B cell (primary cell): Measurements from ENCODE around the gene VPS45. TPM values are rescaled to one million over a fixed set of nuclear protein-coding genes. Genes with fewer than 3 reads are reported as not detected.
"Not testable (repeated sequence)": the region's sequence is repeated elsewhere in the genome, so short reads cannot be mapped to it uniquely, and the experiment has no call there.

Experiments used
- ATAC-seq: fragments of 200-7000 bp; cut with Tn5 transposase; one replicate; pipeline ENCODE4 v1.10.0; 2021; ENCODE audit warnings: low read depth, mild to moderate bottlenecking, moderate number of reproducible peaks, moderate library complexity
- CTCF ChIA-PET: fragments of 350-600 bp; sonication (Branson Sonifier 250); formaldehyde crosslinking; loops from one replicate; lab custom pipeline; 2021; ENCODE audit warnings: antibody characterized with exemption, inconsistent platforms; lab: Charles Lee
- POLR2A ChIA-PET: fragments of 350-600 bp; sonication (Branson Sonifier 250); formaldehyde crosslinking; loops from one replicate; lab custom pipeline; 2021; ENCODE audit warnings: antibody characterized with exemption; lab: Charles Lee
- DNase-seq: peaks from one replicate; pipeline ENCODE4 v3.0.0; 2013
- H2AFZ ChIP-seq: 2 replicates; pipeline ENCODE4 v1.6.1; 2012; ENCODE audit warnings: mild to moderate bottlenecking, low read depth, low read length; ENCODE audit not compliant: insufficient read depth, poor library complexity, severe bottlenecking
- H3K27ac ChIP-seq, 2 donors: 1 replicate in 1 of 2; 2 replicates in 1 of 2; pipeline ENCODE4 v1.5.1; 2012 to 2013; ENCODE audit warnings: low read length in 2 of 2, mild to moderate bottlenecking in 2 of 2, moderate library complexity in 1 of 2
- H3K27me3 ChIP-seq, 4 experiments: fragments of 200-600 bp in 1 of 4; sonication (generic) in 1 of 4; replicated peaks in 1 of 4; 1 replicate in 2 of 4; 2 replicates in 2 of 4; pipeline versions ENCODE4 v1.6.1 to v1.7.0; 2013 to 2016; ENCODE audit warnings: low read length in 3 of 4, mild to moderate bottlenecking in 2 of 4, mixed read lengths in 1 of 4, moderate library complexity in 1 of 4; ENCODE audit not compliant: insufficient read depth in 4 of 4, control insufficient read depth in 3 of 4; ENCODE audit errors: control extremely low read depth in 1 of 4
- H3K36me3 ChIP-seq, 2 experiments: replicated peaks in 1 of 2; 1 replicate in 1 of 2; 2 replicates in 1 of 2; pipeline versions ENCODE4 v1.6.1 to v1.7.1; 2013; ENCODE audit warnings: low read length in 1 of 2; ENCODE audit not compliant: insufficient read depth in 2 of 2, control insufficient read depth in 1 of 2; ENCODE audit errors: control extremely low read depth in 1 of 2, extremely low read depth in 1 of 2
- H3K4me1 ChIP-seq, 2 donors: fragments of 200-600 bp in 1 of 2; sonication (generic) in 1 of 2; 1 replicate in 1 of 2; 2 replicates in 1 of 2; pipeline versions ENCODE4 v1.5.1 to v1.6.1; 2013 to 2017; ENCODE audit warnings: low read length in 2 of 2; ENCODE audit not compliant: control insufficient read depth in 2 of 2, insufficient read depth in 2 of 2
- H3K4me2 ChIP-seq: replicated peaks from 2 replicates; pipeline ENCODE3; 2012; ENCODE audit warnings: mild to moderate bottlenecking, low read depth, low read length; ENCODE audit not compliant: poor library complexity, severe bottlenecking
- H3K4me3 ChIP-seq, 5 experiments: fragments of 200-600 bp in 1 of 5; sonication (generic) in 1 of 5; 1 replicate in 3 of 5; 2 replicates in 2 of 5; pipeline versions ENCODE4 v1.5.1 to v1.7.0; 2011 to 2016; ENCODE audit warnings: low read length in 4 of 5, mild to moderate bottlenecking in 4 of 5, low read depth in 2 of 5, control low read depth in 1 of 5, moderate library complexity in 1 of 5; ENCODE audit not compliant: insufficient read depth in 1 of 5; ENCODE audit errors: control extremely low read depth in 1 of 5, extremely low read depth in 1 of 5
- H3K79me2 ChIP-seq: fragments of 200-600 bp; sonication (generic); one replicate; pipeline ENCODE4 v1.6.0; 2016; ENCODE audit warnings: low read length; ENCODE audit not compliant: control insufficient read depth, insufficient read depth
- H3K9ac ChIP-seq: fragments of 200-600 bp; sonication (generic); 2 replicates; pipeline ENCODE4 v1.6.1; 2017; ENCODE audit warnings: mild to moderate bottlenecking, low read length, moderate library complexity
- H3K9me3 ChIP-seq, 3 donors: one replicate each; pipeline versions ENCODE4 v1.6.1 to v1.7.1; 2013; ENCODE audit warnings: low read length in 2 of 3; ENCODE audit not compliant: control insufficient read depth in 2 of 3, insufficient read depth in 1 of 3; ENCODE audit errors: control extremely low read depth in 1 of 3
- H4K20me1 ChIP-seq: 2 replicates; pipeline ENCODE4 v1.6.0; 2012; ENCODE audit warnings: mild to moderate bottlenecking, low read length; ENCODE audit not compliant: insufficient read depth, control insufficient read depth, poor library complexity, severe bottlenecking
- H3K27ac Mint-ChIP-seq: one replicate; pipeline ENCODE4 v1.8.0; 2021; ENCODE audit warnings: mixed read lengths
- H3K27me3 Mint-ChIP-seq: one replicate; pipeline ENCODE4 v1.8.0; 2021; ENCODE audit warnings: mixed read lengths
- H3K4me1 Mint-ChIP-seq: one replicate; pipeline ENCODE4 v1.8.0; 2021; ENCODE audit warnings: mixed read lengths
- H3K4me3 Mint-ChIP-seq: one replicate; pipeline ENCODE4 v1.8.0; 2021; ENCODE audit warnings: mixed read lengths
- H3K9me3 Mint-ChIP-seq: one replicate; pipeline ENCODE4 v1.8.0; 2022; ENCODE audit warnings: mixed read lengths; ENCODE audit not compliant: insufficient read depth
- EZH2 ChIP-seq: IDR thresholded peaks from 2 replicates; pipeline ENCODE4 v1.6.1; 2012; ENCODE audit warnings: borderline replicate concordance, low read depth, mild to moderate bottlenecking, moderate library complexity, low read length; ENCODE audit not compliant: insufficient read depth, poor library complexity, severe bottlenecking
- WGBS: methylation state at CpG from one replicate; pipeline ENCODE4 v1.1.5; 2013; ENCODE audit warnings: missing lambda C conversion rate; ENCODE audit not compliant: insufficient coverage; 5-methylcytosine and 5-hydroxymethylcytosine counted together
- intact Hi-C: fragments of 100-400 bp; cut with micrococcal nuclease; formaldehyde crosslinking; loops from one replicate; pipeline ENCODE4 v1.10.0; 2022
- polyA plus RNA-seq: library from polyadenylated mRNA; depleted of rRNA; stranded (reverse); fragments of >200 nt; gene quantifications from 2 replicates; pipeline ENCODE4 v1.2.3, GENCODE V29; 2012
- total RNA-seq, 2 donors: library from RNA; stranded (reverse); fragments of 120-200 nt in 1 of 2; gene quantifications; 1 replicate in 1 of 2; 2 replicates in 1 of 2; pipeline versions ENCODE4 v1.2.3 to v1.2.4, GENCODE V29; 2013 to 2022
- TF ChIP-seq, protein P1 (sequence below): fragments of 200-600 bp; IDR thresholded peaks from one replicate; pipeline ENCODE4 v1.8.0; 2022; ENCODE audit warnings: antibody characterized with exemption, mild to moderate bottlenecking

VPS45 gene
- total and polyA plus RNA-seq, 2 donors (not counting 1 experiment from before 2014, with no cell fraction given), result 23.4 to 49.1 TPM

DNA sequence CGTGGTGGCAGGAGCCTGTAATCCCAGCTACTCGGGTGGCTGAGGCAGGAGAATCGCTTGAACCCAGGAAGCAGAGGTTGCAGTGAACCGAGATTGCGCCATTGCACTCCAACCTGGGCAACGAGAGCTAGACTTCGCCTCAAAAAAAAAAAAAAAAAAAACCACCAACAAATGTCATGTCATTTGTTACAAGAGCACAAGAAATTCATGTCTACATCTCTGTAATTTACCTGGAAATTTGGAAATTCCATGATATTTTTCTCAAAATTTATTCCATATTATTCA lies 16.5 kb upstream of the VPS45 start:
- Mint-ChIP-seq H3K4me1 (peaks cover 20% of the 10 kb centered on the region), H3K27me3 (peaks cover 4% of the 10 kb centered on the region), H3K27ac (no peak overlapping the region), H3K4me3 (no peak overlapping the region), H3K9me3 (no peaks in the 10 kb centered on the region)
- Histone ChIP-seq H3K9me3 (no peaks in the 10 kb centered on the region), H2AFZ (no peak overlapping the region), H3K36me3 (no peaks in the 10 kb centered on the region), H3K27me3 (no peaks in the 10 kb centered on the region), H4K20me1 (no peaks in the 10 kb centered on the region), H3K9ac (no peak overlapping the region), H3K4me3 (no peak overlapping the region), H3K27ac (no peak overlapping the region), H3K4me1 (peaks cover 8% of the 10 kb centered on the region in 2 donors), H3K79me2 (no peaks in the 10 kb centered on the region), H3K4me2 (no peak overlapping the region)
- ChIA-PET CTCF (interaction anchor here (1.0 to 2.8 kb wide), 11 partner anchors 14 to 231 kb away, joined by 3 to 67 read pairs (median 4); partner anchors contain the start of gene VPS45), POLR2A (no interaction called here)
- no peak for TF ChIP-seq EZH2
- TF ChIP-seq, protein P1, sequence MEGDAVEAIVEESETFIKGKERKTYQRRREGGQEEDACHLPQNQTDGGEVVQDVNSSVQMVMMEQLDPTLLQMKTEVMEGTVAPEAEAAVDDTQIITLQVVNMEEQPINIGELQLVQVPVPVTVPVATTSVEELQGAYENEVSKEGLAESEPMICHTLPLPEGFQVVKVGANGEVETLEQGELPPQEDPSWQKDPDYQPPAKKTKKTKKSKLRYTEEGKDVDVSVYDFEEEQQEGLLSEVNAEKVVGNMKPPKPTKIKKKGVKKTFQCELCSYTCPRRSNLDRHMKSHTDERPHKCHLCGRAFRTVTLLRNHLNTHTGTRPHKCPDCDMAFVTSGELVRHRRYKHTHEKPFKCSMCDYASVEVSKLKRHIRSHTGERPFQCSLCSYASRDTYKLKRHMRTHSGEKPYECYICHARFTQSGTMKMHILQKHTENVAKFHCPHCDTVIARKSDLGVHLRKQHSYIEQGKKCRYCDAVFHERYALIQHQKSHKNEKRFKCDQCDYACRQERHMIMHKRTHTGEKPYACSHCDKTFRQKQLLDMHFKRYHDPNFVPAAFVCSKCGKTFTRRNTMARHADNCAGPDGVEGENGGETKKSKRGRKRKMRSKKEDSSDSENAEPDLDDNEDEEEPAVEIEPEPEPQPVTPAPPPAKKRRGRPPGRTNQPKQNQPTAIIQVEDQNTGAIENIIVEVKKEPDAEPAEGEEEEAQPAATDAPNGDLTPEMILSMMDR, result no peak
- intact Hi-C loops, result loop anchor here (5.0 kb wide), 1 partner anchor 149 kb away; no protein-coding TSS in a partner anchor
- DNase-seq (no peak), ATAC-seq (no peak)
- 37% methylated on average over 2 of the region's 7 CpGs for WGBS

DNA sequence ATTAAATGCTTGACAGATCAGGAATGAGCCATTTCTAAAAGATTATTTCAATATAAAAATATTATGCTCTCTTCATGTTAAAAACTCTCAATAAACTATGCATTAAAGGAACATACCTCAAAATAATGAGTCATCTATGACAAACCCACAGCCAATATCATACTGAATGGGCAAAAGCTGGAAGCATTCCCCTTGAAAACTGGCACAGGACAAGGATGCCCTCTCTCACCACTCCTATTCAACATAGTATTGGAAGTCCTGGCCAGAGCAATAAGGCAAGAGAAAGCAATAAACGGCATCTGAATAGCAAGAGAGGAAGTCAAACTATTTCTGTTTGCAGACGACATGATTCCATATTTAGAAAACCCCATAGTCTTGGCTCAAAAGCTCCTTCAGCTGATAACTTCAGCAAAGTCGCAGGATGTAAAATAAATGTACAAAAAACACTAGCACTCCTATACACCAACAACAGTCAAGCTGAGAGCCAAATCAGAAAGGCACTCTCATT lies 15.6 kb upstream of the VPS45 start:
- H3K4me2 ChIP-seq, H3K4me3 ChIP-seq, H3K27me3 ChIP-seq, H3K9ac ChIP-seq, H3K27ac Mint-ChIP-seq, H2AFZ ChIP-seq, POLR2A ChIA-PET, H3K79me2 ChIP-seq, H3K36me3 ChIP-seq, H3K4me3 Mint-ChIP-seq, H3K27me3 Mint-ChIP-seq, H3K9me3 ChIP-seq, H4K20me1 ChIP-seq, H3K27ac ChIP-seq, DNase-seq, H3K9me3 Mint-ChIP-seq, ATAC-seq, H3K4me1 ChIP-seq: not testable (repeated sequence)
- whole genome bisulfite sequencing, result 10% methylated on average over 2 of the region's 3 CpGs
- CTCF ChIA-PET, result interaction anchor here (0.6 to 2.8 kb wide), 5 partner anchors 12 to 171 kb away, joined by 3 to 67 read pairs (median 3); no protein-coding TSS in a partner anchor
- H3K4me1 Mint-ChIP-seq, result peaks cover 20% of the 10 kb centered on the region
- intact Hi-C loops, result loop anchor here (5.0 kb wide), 1 partner anchor 150 kb away; no protein-coding TSS in a partner anchor
